DND-41 (cell line): ENCODE measurements around the gene FAM217A.

Source experiments
- EZH2 ChIP-seq: IDR thresholded peaks from 3 replicates; pipeline ENCODE4 v1.6.1; 2012; ENCODE audit warnings: borderline replicate concordance, low read depth, mild to moderate bottlenecking, moderate library complexity, low read length, inconsistent platforms; ENCODE audit not compliant: severe bottlenecking
- TF ChIP-seq, protein P1 (sequence below): IDR thresholded peaks from 2 replicates; pipeline ENCODE4 v1.5.1; 2012; ENCODE audit warnings: borderline replicate concordance, low read length, moderate library complexity, mild to moderate bottlenecking; ENCODE audit not compliant: poor library complexity, severe bottlenecking; ENCODE audit errors: extremely low read depth

DNA sequence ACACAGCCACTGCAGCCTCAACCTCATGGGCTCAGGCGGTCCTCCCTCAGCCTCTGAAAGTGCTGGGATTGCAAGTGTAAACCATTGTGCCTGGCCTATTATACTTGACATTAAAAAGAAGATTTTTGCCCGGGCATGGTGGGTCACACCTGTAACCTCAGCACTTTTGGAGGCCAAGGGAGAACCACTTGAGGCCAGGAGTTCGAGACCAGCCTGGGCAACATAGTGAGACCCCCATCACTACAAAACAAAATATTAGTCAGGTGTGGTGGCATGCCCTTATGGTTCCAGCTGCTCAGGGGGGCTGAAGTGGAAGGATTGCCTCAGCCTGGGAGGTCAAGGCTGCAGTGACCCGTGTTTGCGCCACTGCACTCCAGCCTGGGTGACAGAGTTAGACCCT is 42.4 kb downstream of the FAM217A start:
- TF ChIP-seq, protein P1, sequence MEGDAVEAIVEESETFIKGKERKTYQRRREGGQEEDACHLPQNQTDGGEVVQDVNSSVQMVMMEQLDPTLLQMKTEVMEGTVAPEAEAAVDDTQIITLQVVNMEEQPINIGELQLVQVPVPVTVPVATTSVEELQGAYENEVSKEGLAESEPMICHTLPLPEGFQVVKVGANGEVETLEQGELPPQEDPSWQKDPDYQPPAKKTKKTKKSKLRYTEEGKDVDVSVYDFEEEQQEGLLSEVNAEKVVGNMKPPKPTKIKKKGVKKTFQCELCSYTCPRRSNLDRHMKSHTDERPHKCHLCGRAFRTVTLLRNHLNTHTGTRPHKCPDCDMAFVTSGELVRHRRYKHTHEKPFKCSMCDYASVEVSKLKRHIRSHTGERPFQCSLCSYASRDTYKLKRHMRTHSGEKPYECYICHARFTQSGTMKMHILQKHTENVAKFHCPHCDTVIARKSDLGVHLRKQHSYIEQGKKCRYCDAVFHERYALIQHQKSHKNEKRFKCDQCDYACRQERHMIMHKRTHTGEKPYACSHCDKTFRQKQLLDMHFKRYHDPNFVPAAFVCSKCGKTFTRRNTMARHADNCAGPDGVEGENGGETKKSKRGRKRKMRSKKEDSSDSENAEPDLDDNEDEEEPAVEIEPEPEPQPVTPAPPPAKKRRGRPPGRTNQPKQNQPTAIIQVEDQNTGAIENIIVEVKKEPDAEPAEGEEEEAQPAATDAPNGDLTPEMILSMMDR: no peak
- no peak for TF ChIP-seq EZH2
